Liver (tissue), 9 donors: Measurements from ENCODE around the gene C15orf39. TPM values are rescaled to one million over a fixed set of nuclear protein-coding genes. Genes with fewer than 3 reads are reported as not detected.
"Not testable (repeated sequence)": the region's sequence is repeated elsewhere in the genome, so short reads cannot be mapped to it uniquely, and the experiment has no call there.

ENCODE experiments used
- DNase-seq: peaks from one replicate; pipeline ENCODE4 v3.0.0-alpha.2; 2017; ENCODE audit warnings: low spot score
- H3K27ac ChIP-seq, 2 donors: one replicate each; pipeline ENCODE4 v1.7.0; 2013; ENCODE audit warnings: inconsistent platforms in 2 of 2, low read length in 2 of 2, control low read depth in 1 of 2, low read depth in 1 of 2, mild to moderate bottlenecking in 1 of 2
- H3K27me3 ChIP-seq, 4 donors: one replicate each; pipeline versions ENCODE4 v1.6.1 to v1.7.0; 2013; ENCODE audit warnings: low read length in 3 of 4, inconsistent platforms in 1 of 4, mild to moderate bottlenecking in 1 of 4, moderate library complexity in 1 of 4; ENCODE audit not compliant: control insufficient read depth in 4 of 4, insufficient read depth in 4 of 4
- H3K36me3 ChIP-seq, 4 donors: one replicate each; pipeline versions ENCODE4 v1.6.1 to v1.7.0; 2013; ENCODE audit warnings: low read length in 3 of 4, mild to moderate bottlenecking in 3 of 4, low read depth in 1 of 4, moderate library complexity in 1 of 4; ENCODE audit not compliant: control insufficient read depth in 4 of 4, insufficient read depth in 3 of 4
- H3K4me1 ChIP-seq, 4 donors: one replicate each; pipeline versions ENCODE4 v1.6.1 to v1.7.0; 2013; ENCODE audit warnings: low read length in 3 of 4, mild to moderate bottlenecking in 3 of 4, moderate library complexity in 1 of 4; ENCODE audit not compliant: control insufficient read depth in 4 of 4, insufficient read depth in 4 of 4
- H3K4me3 ChIP-seq, 3 donors: one replicate each; pipeline versions ENCODE4 v1.6.1 to v1.7.0; 2013; ENCODE audit warnings: low read length in 3 of 3, control low read depth in 1 of 3, low read depth in 1 of 3, mild to moderate bottlenecking in 1 of 3
- H3K9ac ChIP-seq, 2 donors: one replicate each; pipeline ENCODE4 v1.7.0; 2013; ENCODE audit warnings: low read length in 2 of 2, mild to moderate bottlenecking in 2 of 2, moderate library complexity in 2 of 2, control low read depth in 1 of 2, low read depth in 1 of 2
- H3K9me3 ChIP-seq, 4 donors: one replicate each; pipeline versions ENCODE4 v1.6.1 to v1.7.0; 2013; ENCODE audit warnings: low read length in 3 of 4; ENCODE audit not compliant: control insufficient read depth in 4 of 4
- ATF3 ChIP-seq: IDR thresholded peaks from 2 replicates; pipeline ENCODE4 v1.6.1; 2016; ENCODE audit warnings: antibody characterized with exemption
- EGR1 ChIP-seq, 2 donors: IDR thresholded peaks; 2 replicates each; pipeline ENCODE4 v1.6.1; 2016 to 2018; ENCODE audit warnings: antibody characterized with exemption in 2 of 2, low read depth in 2 of 2
- FOXA1 ChIP-seq: IDR thresholded peaks from 2 replicates; pipeline ENCODE4 v1.6.1; 2016; ENCODE audit warnings: antibody characterized with exemption
- FOXA2 ChIP-seq: IDR thresholded peaks from 2 replicates; pipeline ENCODE4 v1.6.1; 2016; ENCODE audit warnings: antibody characterized with exemption
- GABPA ChIP-seq, 2 donors: IDR thresholded peaks in 1 of 2; conservative IDR thresholded peaks in 1 of 2; 2 replicates each; pipeline ENCODE4 v1.6.1; 2016; ENCODE audit warnings: antibody characterized with exemption in 2 of 2, mild to moderate bottlenecking in 1 of 2, moderate library complexity in 1 of 2
- HNF4A ChIP-seq, 2 donors: conservative IDR thresholded peaks; 2 replicates each; pipeline ENCODE4 v1.6.1; 2016; ENCODE audit warnings: antibody characterized with exemption in 2 of 2, mild to moderate bottlenecking in 2 of 2
- HNF4G ChIP-seq: IDR thresholded peaks from 2 replicates; pipeline ENCODE4 v1.6.1; 2016; ENCODE audit warnings: antibody characterized with exemption
- JUND ChIP-seq, 2 donors: IDR thresholded peaks; 2 replicates each; pipeline ENCODE4 v1.6.1; 2016; ENCODE audit warnings: antibody characterized with exemption in 2 of 2
- RAD21 ChIP-seq, 2 donors: IDR thresholded peaks; 2 replicates each; pipeline ENCODE4 v1.6.1; 2016; ENCODE audit warnings: antibody characterized with exemption in 2 of 2, mild to moderate bottlenecking in 2 of 2
- RXRA ChIP-seq, 2 donors: IDR thresholded peaks; 2 replicates each; pipeline ENCODE4 v1.6.1; 2017 to 2018; ENCODE audit warnings: antibody characterized with exemption in 2 of 2, mild to moderate bottlenecking in 1 of 2
- SP1 ChIP-seq: IDR thresholded peaks from 2 replicates; pipeline ENCODE4 v1.6.1; 2018; ENCODE audit warnings: antibody characterized with exemption, mild to moderate bottlenecking
- YY1 ChIP-seq: IDR thresholded peaks from 2 replicates; pipeline ENCODE4 v1.6.1; 2016; ENCODE audit warnings: antibody characterized with exemption, mild to moderate bottlenecking
- ZBTB33 ChIP-seq: IDR thresholded peaks from 2 replicates; pipeline ENCODE4 v1.6.1; 2016; ENCODE audit warnings: antibody characterized with exemption
- WGBS: extraction: QIAGEN DNeasy Blood & Tissue Kit; methylation state at CpG from one replicate; pipeline ENCODE4 v1.1.7; 2013; 5-methylcytosine and 5-hydroxymethylcytosine counted together
- polyA plus RNA-seq, 2 donors: library from polyadenylated mRNA; stranded (reverse) in 1 of 2; unstranded in 1 of 2; fragments of 200-250 nt in 1 of 2; fragments of >200 nt in 1 of 2; fragmentation: Nextera tagmentation in 1 of 2; extraction: Ambion mirVana in 1 of 2; gene quantifications; one replicate each; pipeline versions ENCODE4 v1.2.1 to v1.2.3, GENCODE V29; 2013 to 2015
- total RNA-seq, 2 donors: library from RNA; depleted of rRNA; stranded (reverse); fragments of >200 nt; gene quantifications; one replicate each; pipeline ENCODE4 v1.2.3, GENCODE V29; 2014
- TF ChIP-seq, protein P1 (sequence below): IDR thresholded peaks from 2 replicates; pipeline ENCODE4 v1.6.1; 2016; ENCODE audit warnings: antibody characterized with exemption, mild to moderate bottlenecking
- TF ChIP-seq, protein P2 (sequence below): IDR thresholded peaks from 2 replicates; pipeline ENCODE4 v1.6.1; 2016; ENCODE audit warnings: antibody characterized with exemption
- donor health status: healthy.
- donor health status: healthy.
- donor health status: healthy.
- donor health status: healthy.
- donor health status: healthy.

C15orf39 gene
- total and polyA plus RNA-seq, 4 donors: 1.2 to 4.0 (median 3.0) TPM

- Histone ChIP-seq H3K27me3 (no peaks in the 10 kb centered on the region), H3K36me3 (no peaks in the 10 kb centered on the region), H3K4me1 (peaks cover 0 to 2% (median 0%) of the 10 kb centered on the region in 4 donors), H3K9me3 (no peaks in the 10 kb centered on the region), H3K4me3 (no peak overlapping the region), H3K27ac (no peak overlapping the region), H3K9ac (no peak overlapping the region)
- TF ChIP-seq HNF4G (no peak), JUND (IDR thresholded peaks at IDR 0.05) (no peak), FOXA2 (no peak), SP1 (no peak), EGR1 (IDR thresholded peaks at IDR 0.05; ENCODE audit: low read depth in 2 of 2) (no peak), YY1 (no peak), RXRA (IDR thresholded peaks at IDR 0.05) (no peak), GABPA (IDR thresholded peaks at IDR 0.05 in 1 of 2, conservative IDR thresholded peaks at IDR 0.05 in 1 of 2) (no peak), ATF3 (no peak)
- TF ChIP-seq, protein P1, sequence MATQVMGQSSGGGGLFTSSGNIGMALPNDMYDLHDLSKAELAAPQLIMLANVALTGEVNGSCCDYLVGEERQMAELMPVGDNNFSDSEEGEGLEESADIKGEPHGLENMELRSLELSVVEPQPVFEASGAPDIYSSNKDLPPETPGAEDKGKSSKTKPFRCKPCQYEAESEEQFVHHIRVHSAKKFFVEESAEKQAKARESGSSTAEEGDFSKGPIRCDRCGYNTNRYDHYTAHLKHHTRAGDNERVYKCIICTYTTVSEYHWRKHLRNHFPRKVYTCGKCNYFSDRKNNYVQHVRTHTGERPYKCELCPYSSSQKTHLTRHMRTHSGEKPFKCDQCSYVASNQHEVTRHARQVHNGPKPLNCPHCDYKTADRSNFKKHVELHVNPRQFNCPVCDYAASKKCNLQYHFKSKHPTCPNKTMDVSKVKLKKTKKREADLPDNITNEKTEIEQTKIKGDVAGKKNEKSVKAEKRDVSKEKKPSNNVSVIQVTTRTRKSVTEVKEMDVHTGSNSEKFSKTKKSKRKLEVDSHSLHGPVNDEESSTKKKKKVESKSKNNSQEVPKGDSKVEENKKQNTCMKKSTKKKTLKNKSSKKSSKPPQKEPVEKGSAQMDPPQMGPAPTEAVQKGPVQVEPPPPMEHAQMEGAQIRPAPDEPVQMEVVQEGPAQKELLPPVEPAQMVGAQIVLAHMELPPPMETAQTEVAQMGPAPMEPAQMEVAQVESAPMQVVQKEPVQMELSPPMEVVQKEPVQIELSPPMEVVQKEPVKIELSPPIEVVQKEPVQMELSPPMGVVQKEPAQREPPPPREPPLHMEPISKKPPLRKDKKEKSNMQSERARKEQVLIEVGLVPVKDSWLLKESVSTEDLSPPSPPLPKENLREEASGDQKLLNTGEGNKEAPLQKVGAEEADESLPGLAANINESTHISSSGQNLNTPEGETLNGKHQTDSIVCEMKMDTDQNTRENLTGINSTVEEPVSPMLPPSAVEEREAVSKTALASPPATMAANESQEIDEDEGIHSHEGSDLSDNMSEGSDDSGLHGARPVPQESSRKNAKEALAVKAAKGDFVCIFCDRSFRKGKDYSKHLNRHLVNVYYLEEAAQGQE: no peak
- no peak for DNase-seq
- WGBS: 88% methylated on average over 12 of the region's 12 CpGs
These were observed 22.6 kb downstream of the C15orf39 start for GRCh38 chr15:75224281-75224680.

- 79% methylated on average over 10 of the region's 10 CpGs for WGBS
These were observed 23.6 kb downstream of the C15orf39 start for GRCh38 chr15:75225102-75225836.

GRCh38 chr15:75225951-75226732 is 24.5 kb downstream of the C15orf39 start:
- Histone ChIP-seq H3K36me3 (no peaks in the 10 kb centered on the region), H3K27ac (no peak overlapping the region), H3K9ac (no peak overlapping the region), H3K9me3 (no peaks in the 10 kb centered on the region), H3K27me3 (no peaks in the 10 kb centered on the region), H3K4me3 (no peak overlapping the region), H3K4me1 (peaks cover 0 to 2% (median 0%) of the 10 kb centered on the region in 4 donors)
- no peak for DNase-seq
- WGBS: 94% methylated on average over 16 of the region's 16 CpGs
- TF ChIP-seq JUND (IDR thresholded peaks at IDR 0.05) (no peak), EGR1 (IDR thresholded peaks at IDR 0.05; ENCODE audit: low read depth in 2 of 2) (no peak), RAD21 (IDR thresholded peaks at IDR 0.05) (no peak), SP1 (no peak), FOXA2 (no peak), ATF3 (no peak), YY1 (no peak), HNF4G (no peak), HNF4A (conservative IDR thresholded peaks at IDR 0.05) (no peak), FOXA1 (no peak), ZBTB33 (no peak), GABPA (IDR thresholded peaks at IDR 0.05 in 1 of 2, conservative IDR thresholded peaks at IDR 0.05 in 1 of 2) (no peak)
- TF ChIP-seq, protein P1: no peak
- TF ChIP-seq, protein P2, sequence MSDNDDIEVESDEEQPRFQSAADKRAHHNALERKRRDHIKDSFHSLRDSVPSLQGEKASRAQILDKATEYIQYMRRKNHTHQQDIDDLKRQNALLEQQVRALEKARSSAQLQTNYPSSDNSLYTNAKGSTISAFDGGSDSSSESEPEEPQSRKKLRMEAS: no peak

More at GRCh38 chr15:75225102-75225836, 23.6 kb downstream of the C15orf39 start:
- not testable (repeated sequence) for H3K4me1 ChIP-seq, H3K4me3 ChIP-seq, H3K27me3 ChIP-seq, H3K9ac ChIP-seq, DNase-seq, H3K27ac ChIP-seq, H3K9me3 ChIP-seq, H3K36me3 ChIP-seq
